ENCODE data around the gene SLC36A4.

Gene SLC36A4

DNA sequence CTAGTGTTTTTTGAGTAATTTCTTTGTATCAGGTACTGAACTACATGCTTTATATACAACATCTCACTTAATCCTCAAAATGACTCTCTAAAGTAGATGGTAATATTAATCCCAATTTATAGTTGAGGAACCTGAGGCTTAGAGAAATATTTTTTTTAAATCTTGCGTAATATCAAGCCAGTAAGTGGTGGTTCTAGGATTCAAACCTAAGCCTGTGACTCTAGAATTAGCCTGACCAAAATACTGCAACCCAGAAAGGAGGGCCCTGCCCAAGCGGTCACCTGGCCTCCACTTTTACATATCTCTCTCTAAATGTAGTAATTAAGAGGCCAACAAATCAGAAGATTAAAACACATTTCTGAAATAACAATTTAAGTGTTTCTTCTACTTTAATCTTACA is 28.6 kb downstream of the SLC36A4 start:
- no peak for FAIRE-seq
- no peak for DNase-seq (ENCODE audit: insufficient read length, low spot score)
- TF ChIP-seq TAF1 (IDR thresholded peaks at IDR 0.05; ENCODE audit: low read depth, low read length) (no peak), POLR2A (IDR thresholded peaks at IDR 0.05; ENCODE audit: low read depth, low read length) (no peak), POU2F2 (IDR thresholded peaks at IDR 0.05; ENCODE audit: low read depth, low read length) (no peak), PAX5 (IDR thresholded peaks at IDR 0.05; ENCODE audit: insufficient read depth, low read length, severe bottlenecking) (no peak), POLR2AphosphoS5 (IDR thresholded peaks at IDR 0.05; ENCODE audit: low read depth, low read length) (no peak), SPI1 (IDR thresholded peaks at IDR 0.05; ENCODE audit: low read depth, low read length) (no peak)

DNA sequence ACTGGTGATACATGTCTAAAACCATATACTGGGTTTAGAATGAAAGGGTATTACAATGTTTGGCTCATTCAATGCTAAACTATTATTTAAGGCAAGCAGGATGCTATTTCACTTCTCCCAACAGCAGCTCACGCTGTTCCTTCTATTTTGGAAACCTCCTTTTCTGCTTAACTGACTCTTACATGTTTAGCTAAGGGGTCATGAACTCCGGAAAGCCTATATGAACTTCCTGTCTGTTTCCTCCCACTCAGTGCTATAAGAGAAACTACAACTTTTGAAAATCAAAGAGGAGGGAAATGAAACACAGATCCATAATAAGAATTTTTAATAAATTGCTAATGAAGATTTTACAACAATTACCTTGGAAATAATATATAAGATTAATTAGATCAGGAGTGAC is 30.9 kb downstream of the SLC36A4 start:
- DNase-seq (ENCODE audit: insufficient read length, low spot score) (no peak), FAIRE-seq (peak; percentile 65)
- TF ChIP-seq TAF1 (IDR thresholded peaks at IDR 0.05; ENCODE audit: low read depth, low read length) (no peak), SPI1 (IDR thresholded peaks at IDR 0.05; ENCODE audit: low read depth, low read length) (0 out of 2 replicates have a peak, but pooled peaks have one; percentile 13), POLR2AphosphoS5 (IDR thresholded peaks at IDR 0.05; ENCODE audit: low read depth, low read length) (no peak)

DNA sequence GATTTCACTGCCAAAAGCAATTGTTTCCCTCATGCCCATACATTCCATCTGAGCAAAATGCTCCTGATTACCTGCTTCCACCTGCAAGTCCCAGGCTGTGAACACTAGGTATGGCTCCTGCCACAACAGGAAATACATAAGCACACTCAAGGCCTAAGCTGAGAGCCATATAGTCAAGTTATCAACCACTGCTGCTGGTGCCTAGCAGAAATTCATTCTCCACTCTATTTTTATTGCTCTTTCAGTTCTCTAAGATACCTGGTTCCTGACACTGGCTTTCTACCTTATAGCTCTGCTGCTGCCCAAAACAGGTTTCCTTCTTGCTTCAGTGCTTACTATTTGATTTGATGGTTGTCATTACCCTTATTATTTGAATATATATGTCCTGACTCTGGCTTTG is 31.6 kb downstream of the SLC36A4 start:
- no peak for TF ChIP-seq PAX5 (IDR thresholded peaks at IDR 0.05; ENCODE audit: insufficient read depth, low read length, severe bottlenecking)
- no peak for TF ChIP-seq SPI1 (IDR thresholded peaks at IDR 0.05; ENCODE audit: low read depth, low read length)
- no peak for TF ChIP-seq POLR2AphosphoS5 (IDR thresholded peaks at IDR 0.05; ENCODE audit: low read depth, low read length)
- TF ChIP-seq TAF1 (IDR thresholded peaks at IDR 0.05; ENCODE audit: low read depth, low read length) = no peak
- TF ChIP-seq POU2F2 (IDR thresholded peaks at IDR 0.05; ENCODE audit: low read depth, low read length) = no peak
- no peak for TF ChIP-seq POLR2A (IDR thresholded peaks at IDR 0.05; ENCODE audit: low read depth, low read length)
- FAIRE-seq (peak; percentile 69), DNase-seq (ENCODE audit: insufficient read length, low spot score) (no peak)

DNA sequence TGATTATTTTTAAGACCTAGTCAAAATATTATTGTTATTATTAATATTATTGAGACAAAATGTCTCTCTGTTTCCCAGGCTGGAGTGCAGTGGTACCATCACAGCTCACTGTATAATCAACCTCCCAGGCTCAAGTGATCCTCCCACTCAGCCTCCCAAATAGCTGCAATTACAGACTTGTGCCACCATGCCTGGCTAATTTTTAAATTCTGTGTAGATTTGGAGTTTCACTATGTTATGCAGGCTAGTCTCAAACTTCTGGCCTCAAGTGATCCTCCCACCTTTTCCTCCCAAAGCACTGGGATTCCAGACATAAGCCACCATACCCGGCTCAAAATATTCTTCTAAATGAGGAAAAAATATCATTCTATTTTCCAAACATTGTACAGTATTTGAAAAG is 37.0 kb downstream of the SLC36A4 start:
- FAIRE-seq (no peak), DNase-seq (ENCODE audit: insufficient read length, low spot score) (no peak)
- TF ChIP-seq POU2F2 (IDR thresholded peaks at IDR 0.05; ENCODE audit: low read depth, low read length) (no peak), PAX5 (IDR thresholded peaks at IDR 0.05; ENCODE audit: insufficient read depth, low read length, severe bottlenecking) (no peak), SPI1 (IDR thresholded peaks at IDR 0.05; ENCODE audit: low read depth, low read length) (no peak), TAF1 (IDR thresholded peaks at IDR 0.05; ENCODE audit: low read depth, low read length) (no peak), POLR2A (IDR thresholded peaks at IDR 0.05; ENCODE audit: low read depth, low read length) (no peak), POLR2AphosphoS5 (IDR thresholded peaks at IDR 0.05; ENCODE audit: low read depth, low read length) (no peak)

DNA sequence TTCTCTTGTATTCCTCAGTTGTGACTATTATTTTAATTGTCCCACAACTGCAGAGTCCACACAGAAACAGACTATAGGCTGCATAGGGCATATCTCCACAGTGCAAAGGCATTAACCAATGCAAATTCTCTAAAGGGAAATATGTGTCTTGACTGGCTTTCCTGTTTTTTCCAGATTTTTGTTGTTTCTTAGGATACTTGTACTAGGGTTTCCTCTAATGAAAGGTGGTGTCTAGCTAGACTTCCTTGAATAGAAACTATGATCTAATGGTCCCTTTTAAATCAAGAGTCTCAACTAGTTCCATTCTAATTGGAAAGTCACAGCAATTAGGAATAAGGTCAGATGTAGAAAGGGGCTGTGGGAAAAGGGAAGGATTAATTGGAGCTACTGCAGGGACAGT is 37.6 kb downstream of the SLC36A4 start:
- FAIRE-seq (no peak), DNase-seq (ENCODE audit: insufficient read length, low spot score) (no peak)
- TF ChIP-seq POU2F2 (IDR thresholded peaks at IDR 0.05; ENCODE audit: low read depth, low read length) (no peak), PAX5 (IDR thresholded peaks at IDR 0.05; ENCODE audit: insufficient read depth, low read length, severe bottlenecking) (no peak), TAF1 (IDR thresholded peaks at IDR 0.05; ENCODE audit: low read depth, low read length) (no peak), SPI1 (IDR thresholded peaks at IDR 0.05; ENCODE audit: low read depth, low read length) (no peak), POLR2A (IDR thresholded peaks at IDR 0.05; ENCODE audit: low read depth, low read length) (no peak), POLR2AphosphoS5 (IDR thresholded peaks at IDR 0.05; ENCODE audit: low read depth, low read length) (no peak)

DNA sequence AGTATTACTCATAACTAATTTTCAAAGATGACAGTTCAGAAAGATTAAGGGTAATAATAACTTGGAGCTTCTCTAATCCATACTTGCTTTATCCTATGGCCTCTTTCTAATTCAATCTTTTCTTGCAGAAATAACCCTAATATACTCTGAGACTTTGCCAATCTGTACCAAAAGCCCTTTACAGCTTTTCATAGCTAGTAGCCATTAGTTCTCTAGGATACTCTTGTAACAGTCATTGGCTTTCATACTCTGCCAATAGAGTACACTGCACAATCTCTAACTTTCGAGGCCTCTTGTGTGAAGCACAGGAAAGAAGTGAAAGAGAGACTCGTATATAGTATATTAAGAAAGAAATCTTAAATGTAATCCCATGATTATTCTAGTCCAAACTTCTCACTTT is 38.1 kb downstream of the SLC36A4 start:
- no peak for FAIRE-seq
- no peak for DNase-seq (ENCODE audit: insufficient read length, low spot score)
- no peak for TF ChIP-seq SPI1 (IDR thresholded peaks at IDR 0.05; ENCODE audit: low read depth, low read length)
- TF ChIP-seq PAX5 (IDR thresholded peaks at IDR 0.05; ENCODE audit: insufficient read depth, low read length, severe bottlenecking) = no peak
- no peak for TF ChIP-seq POU2F2 (IDR thresholded peaks at IDR 0.05; ENCODE audit: low read depth, low read length)
- TF ChIP-seq POLR2AphosphoS5 (IDR thresholded peaks at IDR 0.05; ENCODE audit: low read depth, low read length) = no peak
- TF ChIP-seq POLR2A (IDR thresholded peaks at IDR 0.05; ENCODE audit: low read depth, low read length) = no peak
- no peak for TF ChIP-seq TAF1 (IDR thresholded peaks at IDR 0.05; ENCODE audit: low read depth, low read length)

DNA sequence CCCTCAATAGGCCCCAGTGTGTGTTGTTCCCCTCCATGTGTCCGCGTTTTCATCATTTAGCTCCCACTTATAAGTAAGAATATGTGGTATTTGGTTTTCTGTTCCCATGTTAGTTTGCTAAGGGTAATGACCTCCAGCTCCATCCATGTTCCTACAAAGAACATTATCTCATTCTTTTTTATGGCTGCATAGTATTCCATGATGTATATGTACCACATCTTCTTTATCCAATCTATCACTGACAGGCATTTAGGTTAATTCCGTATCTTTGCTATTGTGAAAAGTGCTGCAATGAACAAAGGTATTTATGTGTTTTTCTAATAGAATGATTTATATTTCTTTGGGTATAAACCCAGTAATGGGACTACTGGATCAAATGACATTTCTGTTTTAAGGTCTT is 42.1 kb downstream of the SLC36A4 start:
- TF ChIP-seq TAF1 (IDR thresholded peaks at IDR 0.05; ENCODE audit: low read depth, low read length) (no peak), POLR2A (IDR thresholded peaks at IDR 0.05; ENCODE audit: low read depth, low read length) (no peak), PAX5 (IDR thresholded peaks at IDR 0.05; ENCODE audit: insufficient read depth, low read length, severe bottlenecking) (no peak), SPI1 (IDR thresholded peaks at IDR 0.05; ENCODE audit: low read depth, low read length) (no peak), POU2F2 (IDR thresholded peaks at IDR 0.05; ENCODE audit: low read depth, low read length) (no peak), POLR2AphosphoS5 (IDR thresholded peaks at IDR 0.05; ENCODE audit: low read depth, low read length) (no peak)
- DNase-seq (ENCODE audit: insufficient read length, low spot score) (no peak), FAIRE-seq (no peak)

DNA sequence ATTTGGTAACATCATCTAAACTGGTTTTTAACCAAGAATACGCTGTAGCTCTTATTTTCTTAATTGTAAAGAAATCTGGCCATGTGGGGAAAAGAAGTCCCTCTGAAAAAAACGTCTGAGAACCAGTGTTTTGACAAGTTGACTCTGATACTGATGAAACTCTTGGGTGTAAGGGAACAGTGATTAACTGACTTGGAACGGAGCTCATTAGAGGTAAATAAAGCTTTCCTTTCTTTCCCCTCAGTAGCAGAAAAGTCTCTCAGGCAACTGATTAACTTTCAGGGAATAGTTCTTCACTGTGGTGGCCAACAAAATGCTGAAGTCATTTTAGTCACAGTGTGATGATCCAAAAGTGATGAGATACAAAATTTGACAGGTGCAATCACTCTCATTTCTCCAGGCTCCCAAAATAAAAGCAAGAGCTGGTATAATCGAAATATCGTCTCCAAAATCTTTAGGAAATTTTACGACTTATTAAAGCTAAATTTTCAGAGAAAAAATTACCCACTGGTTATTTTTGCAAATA is 52.3 kb downstream of the SLC36A4 start:
- FAIRE-seq (no peak), DNase-seq (ENCODE audit: insufficient read length, low spot score) (no peak)
- no peak for TF ChIP-seq PAX5 (IDR thresholded peaks at IDR 0.05; ENCODE audit: insufficient read depth, low read length, severe bottlenecking)
- no peak for TF ChIP-seq POU2F2 (IDR thresholded peaks at IDR 0.05; ENCODE audit: low read depth, low read length)
- no peak for TF ChIP-seq SPI1 (IDR thresholded peaks at IDR 0.05; ENCODE audit: low read depth, low read length)
- no peak for TF ChIP-seq POLR2A (IDR thresholded peaks at IDR 0.05; ENCODE audit: low read depth, low read length)
- no peak for TF ChIP-seq POLR2AphosphoS5 (IDR thresholded peaks at IDR 0.05; ENCODE audit: low read depth, low read length)
- no peak for TF ChIP-seq TAF1 (IDR thresholded peaks at IDR 0.05; ENCODE audit: low read depth, low read length)

DNA sequence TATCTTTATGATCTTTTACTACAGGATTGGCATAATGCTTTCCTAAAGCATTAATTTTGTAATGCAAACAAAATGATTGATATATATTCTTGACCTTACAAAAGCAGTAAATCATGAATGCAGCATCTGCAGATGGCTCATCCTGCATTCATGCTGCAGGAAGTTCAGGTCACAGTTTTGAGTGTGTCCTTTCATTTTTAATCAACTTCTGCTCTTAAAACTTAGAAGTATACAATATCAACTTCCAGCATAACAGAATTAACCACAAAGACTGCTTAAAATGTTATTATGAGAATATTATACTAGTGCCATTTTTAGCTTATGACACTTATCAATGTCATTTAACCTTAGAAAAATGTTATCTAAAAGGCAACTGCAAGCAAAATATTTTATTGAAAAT is 54.0 kb downstream of the SLC36A4 start:
- TF ChIP-seq POLR2A (IDR thresholded peaks at IDR 0.05; ENCODE audit: low read depth, low read length) (no peak), POLR2AphosphoS5 (IDR thresholded peaks at IDR 0.05; ENCODE audit: low read depth, low read length) (no peak), SPI1 (IDR thresholded peaks at IDR 0.05; ENCODE audit: low read depth, low read length) (no peak), POU2F2 (IDR thresholded peaks at IDR 0.05; ENCODE audit: low read depth, low read length) (no peak), PAX5 (IDR thresholded peaks at IDR 0.05; ENCODE audit: insufficient read depth, low read length, severe bottlenecking) (no peak), TAF1 (IDR thresholded peaks at IDR 0.05; ENCODE audit: low read depth, low read length) (no peak)
- FAIRE-seq (no peak), DNase-seq (ENCODE audit: insufficient read length, low spot score) (no peak)

DNA sequence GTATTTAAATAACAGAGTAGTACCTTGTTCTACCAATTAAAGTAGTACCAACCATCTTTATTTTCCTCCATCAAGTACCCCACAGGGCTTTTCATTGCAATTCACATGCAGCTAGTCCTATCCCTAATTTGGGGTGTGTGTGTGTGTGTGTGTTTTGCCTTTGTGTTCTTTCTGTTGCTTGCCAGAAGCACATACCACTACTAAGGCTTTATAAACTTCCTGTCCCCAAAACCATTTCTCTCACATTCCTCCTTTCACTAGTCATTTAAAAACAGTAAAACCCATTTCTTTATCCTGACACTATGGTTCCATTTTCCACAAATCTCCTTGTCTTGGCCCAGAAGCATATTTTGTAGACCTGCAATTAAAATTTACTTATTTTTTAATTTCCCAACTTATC is 54.6 kb downstream of the SLC36A4 start:
- FAIRE-seq = no peak
- no peak for TF ChIP-seq PAX5 (IDR thresholded peaks at IDR 0.05; ENCODE audit: insufficient read depth, low read length, severe bottlenecking)
- no peak for TF ChIP-seq TAF1 (IDR thresholded peaks at IDR 0.05; ENCODE audit: low read depth, low read length)
- TF ChIP-seq POU2F2 (IDR thresholded peaks at IDR 0.05; ENCODE audit: low read depth, low read length) = no peak
- no peak for TF ChIP-seq POLR2A (IDR thresholded peaks at IDR 0.05; ENCODE audit: low read depth, low read length)
- no peak for TF ChIP-seq POLR2AphosphoS5 (IDR thresholded peaks at IDR 0.05; ENCODE audit: low read depth, low read length)
- TF ChIP-seq SPI1 (IDR thresholded peaks at IDR 0.05; ENCODE audit: low read depth, low read length) = no peak
- no peak for DNase-seq (ENCODE audit: insufficient read length, low spot score)

Measured in GM12891 (cell line).